Ascending aorta (tissue), 2 donors: ENCODE results near the gene DLGAP4. TPM values are rescaled to one million over a fixed set of nuclear protein-coding genes. Genes with fewer than 3 reads are reported as not detected.

Source experiments
- DNase-seq, 2 donors: peaks; one replicate each; pipeline ENCODE4 v3.0.0-alpha.2; 2019; ENCODE audit warnings: low spot score in 2 of 2
- H3K27ac ChIP-seq, 2 donors: fragments of 200-600 bp; sonication (generic); one replicate each; pipeline ENCODE4 v1.5.1; 2016 to 2017; ENCODE audit warnings: mild to moderate bottlenecking in 1 of 2
- H3K27me3 ChIP-seq: fragments of 200-600 bp; sonication (generic); one replicate; pipeline ENCODE4 v1.5.1; 2017
- H3K36me3 ChIP-seq, 2 donors: fragments of 200-600 bp; sonication (generic); one replicate each; pipeline ENCODE4 v1.5.1; 2016
- H3K4me1 ChIP-seq, 2 donors: fragments of 200-600 bp; sonication (generic); one replicate each; pipeline ENCODE4 v1.5.1; 2016 to 2017; ENCODE audit warnings: mild to moderate bottlenecking in 1 of 2
- H3K4me3 ChIP-seq, 2 donors: fragments of 200-600 bp; sonication (generic); one replicate each; pipeline ENCODE4 v1.5.1; 2016 to 2017; ENCODE audit warnings: mild to moderate bottlenecking in 1 of 2
- H3K9me3 ChIP-seq, 2 donors: fragments of 200-600 bp; sonication (generic); one replicate each; pipeline ENCODE4 v1.5.1; 2016
- intact Hi-C: fragments of 100-400 bp; cut with DNase I; formaldehyde crosslinking; loops from one replicate; pipeline ENCODE4 v1.15.1; 2023
- total RNA-seq: library from RNA; depleted of rRNA; stranded (reverse); fragments of >200 nt; gene quantifications from one replicate; pipeline ENCODE4 v1.1.0, GENCODE V29; 2016
- TF ChIP-seq, protein P1 (sequence below), 3 experiments: fragments of 200-600 bp in 2 of 3; fragments of 450-650 bp in 1 of 3; sonication (generic) in 2 of 3; IDR thresholded peaks; one replicate each; pipeline ENCODE4 v1.5.1; 2016 to 2019; ENCODE audit warnings: antibody characterized with exemption in 3 of 3, mild to moderate bottlenecking in 1 of 3, moderate library complexity in 1 of 3

The DLGAP4 gene
- total RNA-seq, 1 donor from 2014 or later = 98.2 TPM

GRCh38 chr20:36466089-36466488 is 159.9 kb downstream of the DLGAP4 start:
- DNase-seq = no peak
- Histone ChIP-seq H3K4me1 (peaks cover 43 to 78% of the 10 kb centered on the region in 2 donors), H3K36me3 (peaks cover 0 to 11% of the 10 kb centered on the region in 2 donors), H3K27me3 (no peaks in the 10 kb centered on the region), H3K4me3 (peak overlapping the region in 1 of 2 donors; percentile 99), H3K9me3 (no peaks in the 10 kb centered on the region), H3K27ac (peak overlapping the region; percentile 99)
- intact Hi-C loops = loop anchor here (5.0 to 10.0 kb wide), 2 partner anchors 61 to 369 kb away; no protein-coding TSS in a partner anchor
- TF ChIP-seq, protein P1, sequence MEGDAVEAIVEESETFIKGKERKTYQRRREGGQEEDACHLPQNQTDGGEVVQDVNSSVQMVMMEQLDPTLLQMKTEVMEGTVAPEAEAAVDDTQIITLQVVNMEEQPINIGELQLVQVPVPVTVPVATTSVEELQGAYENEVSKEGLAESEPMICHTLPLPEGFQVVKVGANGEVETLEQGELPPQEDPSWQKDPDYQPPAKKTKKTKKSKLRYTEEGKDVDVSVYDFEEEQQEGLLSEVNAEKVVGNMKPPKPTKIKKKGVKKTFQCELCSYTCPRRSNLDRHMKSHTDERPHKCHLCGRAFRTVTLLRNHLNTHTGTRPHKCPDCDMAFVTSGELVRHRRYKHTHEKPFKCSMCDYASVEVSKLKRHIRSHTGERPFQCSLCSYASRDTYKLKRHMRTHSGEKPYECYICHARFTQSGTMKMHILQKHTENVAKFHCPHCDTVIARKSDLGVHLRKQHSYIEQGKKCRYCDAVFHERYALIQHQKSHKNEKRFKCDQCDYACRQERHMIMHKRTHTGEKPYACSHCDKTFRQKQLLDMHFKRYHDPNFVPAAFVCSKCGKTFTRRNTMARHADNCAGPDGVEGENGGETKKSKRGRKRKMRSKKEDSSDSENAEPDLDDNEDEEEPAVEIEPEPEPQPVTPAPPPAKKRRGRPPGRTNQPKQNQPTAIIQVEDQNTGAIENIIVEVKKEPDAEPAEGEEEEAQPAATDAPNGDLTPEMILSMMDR (IDR thresholded peaks at IDR 0.05) = no peak

DNA sequence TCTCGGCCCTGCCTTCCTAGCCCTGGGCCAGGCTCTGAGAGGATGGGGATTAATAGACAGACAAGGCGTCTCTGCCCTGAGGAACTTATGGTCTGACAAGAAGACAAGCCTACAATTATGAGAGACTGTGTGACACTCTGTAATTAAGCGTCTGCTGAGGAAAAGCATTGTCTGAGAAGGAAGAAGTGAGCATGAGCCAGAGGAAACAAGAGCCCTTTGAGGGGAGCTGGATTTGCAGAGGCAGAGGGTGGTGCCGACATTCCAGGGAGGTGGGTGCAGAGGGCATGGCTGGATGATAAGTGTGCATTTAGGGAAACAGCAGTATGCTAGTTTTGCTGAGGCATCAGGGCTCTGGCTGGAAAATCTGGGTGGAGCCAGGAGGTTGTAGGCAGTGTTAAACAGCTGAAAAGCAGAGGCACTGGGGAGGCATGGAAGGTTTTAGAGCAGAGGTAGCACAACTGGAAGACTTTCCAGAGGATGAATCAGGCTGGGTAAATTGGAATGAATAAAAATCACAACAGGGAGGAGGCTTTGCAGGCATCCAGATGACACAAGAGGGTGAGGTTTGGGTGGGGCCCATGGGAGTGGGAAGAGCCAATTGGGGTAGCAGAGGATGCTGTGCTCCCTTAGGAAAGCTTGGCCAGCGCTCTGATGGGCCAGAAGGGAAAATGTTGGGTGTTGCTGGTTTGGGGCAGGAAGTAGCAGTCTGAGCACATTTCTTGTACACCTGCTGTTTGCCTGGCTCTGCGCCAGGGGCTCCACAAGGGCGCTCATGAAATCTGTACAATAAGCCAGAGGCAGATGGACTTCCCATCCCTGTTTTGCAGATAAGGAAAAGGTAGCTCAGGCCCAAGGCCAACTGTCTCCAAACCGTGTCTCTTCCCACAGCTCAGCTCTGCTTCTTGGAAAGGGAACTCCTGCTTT is 161.2 kb downstream of the DLGAP4 start:
- Histone ChIP-seq H3K36me3 (peaks cover 0 to 11% of the 10 kb centered on the region in 2 donors), H3K4me3 (peak overlapping the region in 1 of 2 donors; percentile 20), H3K9me3 (no peaks in the 10 kb centered on the region), H3K27me3 (no peaks in the 10 kb centered on the region), H3K4me1 (peaks cover 52 to 90% of the 10 kb centered on the region in 2 donors), H3K27ac (peak overlapping the region; percentile 99)
- TF ChIP-seq, protein P1 (IDR thresholded peaks at IDR 0.05) = no peak
- intact Hi-C loops = loop anchor here (5.0 to 10.0 kb wide), 2 partner anchors 60 to 367 kb away; no protein-coding TSS in a partner anchor
- DNase-seq = peak in 1 of 2 donors; percentile 72

GRCh38 chr20:36468149-36469000 is 162.2 kb downstream of the DLGAP4 start:
- peaks cover 0 to 11% of the 10 kb centered on the region in 2 donors for H3K36me3 ChIP-seq
- no peaks in the 10 kb centered on the region for H3K9me3 ChIP-seq
- DNase-seq = peak in 1 of 2 donors; percentile 84
- peak overlapping the region in 1 of 2 donors; percentile 20 for H3K4me3 ChIP-seq
- intact Hi-C loops = loop anchor here (5.0 to 10.0 kb wide), 2 partner anchors 59 to 366 kb away; no protein-coding TSS in a partner anchor
- TF ChIP-seq, protein P1 (IDR thresholded peaks at IDR 0.05) = peak in 1 of 3 experiments; percentile 4
- peak overlapping the region; percentile 99 for H3K27ac ChIP-seq
- H3K4me1 ChIP-seq = peaks cover 56 to 100% of the 10 kb centered on the region in 2 donors
- no peaks in the 10 kb centered on the region for H3K27me3 ChIP-seq

GRCh38 chr20:36469973-36470372 is 163.8 kb downstream of the DLGAP4 start:
- DNase-seq = no peak
- H3K4me1 ChIP-seq = peaks cover 54 to 100% of the 10 kb centered on the region in 2 donors
- intact Hi-C loops = loop anchor here (5.0 to 10.0 kb wide), 2 partner anchors 57 to 365 kb away; no protein-coding TSS in a partner anchor
- H3K4me3 ChIP-seq = no peak overlapping the region
- H3K36me3 ChIP-seq = peaks cover 3 to 11% of the 10 kb centered on the region in 2 donors
- H3K27me3 ChIP-seq = no peaks in the 10 kb centered on the region
- no peaks in the 10 kb centered on the region for H3K9me3 ChIP-seq
- TF ChIP-seq, protein P1 (IDR thresholded peaks at IDR 0.05) = no peak
- peak overlapping the region; percentile 10 to 42 for H3K27ac ChIP-seq
